GM23248 (cell line): Measurements from ENCODE around the gene CEP78. TPM values are rescaled to one million over a fixed set of nuclear protein-coding genes. Genes with fewer than 3 reads are reported as not detected.

Experiments
- DNase-seq: peaks from one replicate; pipeline ENCODE4 v3.0.0-alpha.2; 2015
- H2AFZ ChIP-seq: fragments of 200-600 bp; sonication (generic); 2 replicates; pipeline ENCODE4 v1.6.1; 2016; ENCODE audit warnings: antibody characterized with exemption
- H3F3A ChIP-seq: fragments of 200-600 bp; sonication (generic); 2 replicates; pipeline ENCODE4 v1.6.1; 2016; ENCODE audit warnings: mild to moderate bottlenecking, antibody characterized with exemption, mixed run types; ENCODE audit not compliant: insufficient read depth
- H3K27ac ChIP-seq: fragments of 200-600 bp; sonication (generic); 2 replicates; pipeline ENCODE4 v1.5.1; 2016; ENCODE audit warnings: mild to moderate bottlenecking
- H3K27me3 ChIP-seq: fragments of 200-600 bp; sonication (generic); replicated peaks from 2 replicates; pipeline ENCODE4 v1.6.1; 2016; ENCODE audit warnings: mild to moderate bottlenecking; ENCODE audit not compliant: insufficient read depth
- H3K36me3 ChIP-seq: fragments of 200-600 bp; sonication (generic); 2 replicates; pipeline ENCODE4 v1.6.1; 2016; ENCODE audit warnings: low read depth, mild to moderate bottlenecking
- H3K4me1 ChIP-seq: fragments of 200-600 bp; sonication (generic); 2 replicates; pipeline ENCODE4 v1.6.1; 2016; ENCODE audit warnings: mild to moderate bottlenecking; ENCODE audit not compliant: insufficient read depth
- H3K4me2 ChIP-seq: fragments of 200-600 bp; sonication (generic); one replicate; pipeline ENCODE4 v1.6.1; 2016; ENCODE audit warnings: mild to moderate bottlenecking; ENCODE audit not compliant: unreplicated experiment
- H3K4me3 ChIP-seq: fragments of 200-600 bp; sonication (generic); 2 replicates; pipeline ENCODE4 v1.5.1; 2016; ENCODE audit warnings: mild to moderate bottlenecking
- H3K79me2 ChIP-seq: fragments of 200-600 bp; sonication (generic); 2 replicates; pipeline ENCODE4 v1.6.1; 2016; ENCODE audit warnings: mild to moderate bottlenecking; ENCODE audit not compliant: insufficient read depth
- H3K9ac ChIP-seq: fragments of 200-600 bp; sonication (generic); 2 replicates; pipeline ENCODE4 v1.6.1; 2016; ENCODE audit warnings: mild to moderate bottlenecking
- H3K9me2 ChIP-seq: fragments of 200-600 bp; sonication (generic); 2 replicates; pipeline ENCODE4 v1.6.1; 2016; ENCODE audit warnings: mixed run types, mild to moderate bottlenecking, moderate library complexity; ENCODE audit not compliant: insufficient read depth
- H3K9me3 ChIP-seq: fragments of 200-600 bp; sonication (generic); one replicate; pipeline ENCODE4 v1.6.1; 2017; ENCODE audit warnings: low read depth
- H4K20me1 ChIP-seq: fragments of 200-600 bp; sonication (generic); 2 replicates; pipeline ENCODE4 v1.6.0; 2016; ENCODE audit not compliant: insufficient read depth
- EZH2 ChIP-seq: fragments of 200-600 bp; sonication (generic); IDR thresholded peaks from 2 replicates; pipeline ENCODE4 v1.6.1; 2018; ENCODE audit warnings: antibody characterized with exemption, mild to moderate bottlenecking; ENCODE audit not compliant: insufficient read depth, poor library complexity, severe bottlenecking
- EZH2phosphoT487 ChIP-seq: fragments of 200-600 bp; sonication (generic); IDR thresholded peaks from 2 replicates; pipeline ENCODE4 v1.6.1; 2018; ENCODE audit warnings: antibody characterized with exemption, moderate library complexity, mild to moderate bottlenecking, low read depth; ENCODE audit not compliant: insufficient read depth
- WGBS, 2 experiments: methylation state at CpG; one replicate each; pipeline ENCODE4 v1.1.6; 2015 to 2017; ENCODE audit warnings: low lambda C conversion rate in 2 of 2, low coverage in 1 of 2; ENCODE audit errors: missing lambda C conversion rate in 2 of 2; 5-methylcytosine and 5-hydroxymethylcytosine counted together
- in situ Hi-C: fragments of 300-500 bp; cut with MboI; formaldehyde crosslinking; loops from 2 replicates; pipeline ENCODE4 v1.15.0; 2020
- polyA plus RNA-seq: library from polyadenylated mRNA; unstranded; fragments of >200 nt; fragmentation: Nextera tagmentation; extraction: Ambion mirVana; gene quantifications from 2 replicates; pipeline ENCODE4 v1.2.1, GENCODE V29; 2016
- total RNA-seq: library from RNA; depleted of rRNA; stranded (reverse); fragments of >200 nt; shearing (Covaris generic); gene quantifications from 2 replicates; pipeline ENCODE4 v1.2.3, GENCODE V29; 2014

CEP78 gene
- total and polyA plus RNA-seq, 2 experiments from 2014 or later, result 9.1 to 13.8 TPM

- in situ Hi-C loops, result no loop called here
- Histone ChIP-seq H3K4me1 (peaks cover 10% of the 10 kb centered on the region), H3K4me3 (no peak overlapping the region), H3K27ac (no peak overlapping the region), H3K79me2 (peaks cover 69% of the 10 kb centered on the region), H3K27me3 (no peaks in the 10 kb centered on the region), H3K9ac (no peak overlapping the region), H3F3A (no peaks in the 10 kb centered on the region), H3K36me3 (peaks cover 41% of the 10 kb centered on the region), H3K4me2 (no peak overlapping the region), H2AFZ (no peak overlapping the region), H3K9me2 (no peaks in the 10 kb centered on the region), H3K9me3 (no peaks in the 10 kb centered on the region), H4K20me1 (0 out of 2 replicates have a peak, but pooled peaks cover 6% of the 10 kb centered on the region)
- WGBS, 2 experiments, result 96 to 97% methylated on average over 6 of the region's 6 CpGs
- TF ChIP-seq EZH2phosphoT487 (no peak), EZH2 (no peak)
- no peak for DNase-seq
Measured at GRCh38 chr9:78300209-78300608, 64.3 kb downstream of the CEP78 start.

GRCh38 chr9:78301466-78301865 is 65.6 kb downstream of the CEP78 start:
- no peak for DNase-seq
- Histone ChIP-seq H3K27ac (no peak overlapping the region), H3K27me3 (no peaks in the 10 kb centered on the region), H3K79me2 (peaks cover 69% of the 10 kb centered on the region), H3K9me2 (no peaks in the 10 kb centered on the region), H3K9ac (no peak overlapping the region), H2AFZ (no peak overlapping the region), H3K36me3 (peaks cover 54% of the 10 kb centered on the region), H3K4me2 (no peak overlapping the region), H3F3A (no peaks in the 10 kb centered on the region), H3K4me3 (no peak overlapping the region), H3K9me3 (no peaks in the 10 kb centered on the region), H4K20me1 (0 out of 2 replicates have a peak, but pooled peaks cover 6% of the 10 kb centered on the region), H3K4me1 (peaks cover 5% of the 10 kb centered on the region)
- in situ Hi-C loops, result no loop called here
- TF ChIP-seq EZH2phosphoT487 (no peak), EZH2 (no peak)
- 67 to 79% methylated on average over 2 of the region's 2 CpGs for WGBS, 2 experiments

GRCh38 chr9:78303377-78304062 is 67.6 kb downstream of the CEP78 start:
- no peak overlapping the region for H3K4me3 ChIP-seq
- H3K4me1 ChIP-seq, result peaks cover 5% of the 10 kb centered on the region
- no peak overlapping the region for H3K9ac ChIP-seq
- H3K4me2 ChIP-seq, result no peak overlapping the region
- no peak for DNase-seq
- H3K79me2 ChIP-seq, result peaks cover 60% of the 10 kb centered on the region
- H3K36me3 ChIP-seq, result peaks cover 71% of the 10 kb centered on the region
- 93 to 98% methylated on average over 3 of the region's 3 CpGs for whole genome bisulfite sequencing, 2 experiments
- H3K27ac ChIP-seq, result no peak overlapping the region
- H3K9me3 ChIP-seq, result no peaks in the 10 kb centered on the region
- no peaks in the 10 kb centered on the region for H3K27me3 ChIP-seq
- H2AFZ ChIP-seq, result no peak overlapping the region
- H3F3A ChIP-seq, result no peaks in the 10 kb centered on the region
- H3K9me2 ChIP-seq, result no peaks in the 10 kb centered on the region
- H4K20me1 ChIP-seq, result 0 out of 2 replicates have a peak, but pooled peaks cover 6% of the 10 kb centered on the region
- in situ Hi-C loops, result no loop called here
- TF ChIP-seq EZH2phosphoT487, result no peak
- TF ChIP-seq EZH2, result no peak

GRCh38 chr9:78304357-78304756 is 68.5 kb downstream of the CEP78 start:
- in situ Hi-C loops, result no loop called here
- Histone ChIP-seq H3K4me2 (no peak overlapping the region), H3K27me3 (no peaks in the 10 kb centered on the region), H2AFZ (no peak overlapping the region), H3K4me3 (no peak overlapping the region), H3K9me2 (no peaks in the 10 kb centered on the region), H3K9ac (no peak overlapping the region), H3K27ac (no peak overlapping the region), H3K4me1 (peaks cover 5% of the 10 kb centered on the region; the same call in 1 of the 2 replicates), H3K36me3 (peaks cover 71% of the 10 kb centered on the region), H3K9me3 (no peaks in the 10 kb centered on the region), H3K79me2 (peaks cover 51% of the 10 kb centered on the region), H3F3A (no peaks in the 10 kb centered on the region), H4K20me1 (0 out of 2 replicates have a peak, but pooled peaks cover 6% of the 10 kb centered on the region)
- no peak for TF ChIP-seq EZH2phosphoT487
- TF ChIP-seq EZH2, result no peak
- no peak for DNase-seq
- WGBS, 2 experiments, result 81 to 100% methylated on average over 1 of the region's 1 CpG
